PC-3 (cell line): ENCODE measurements around the gene IFI6.

Source experiments
- CTCF ChIP-seq: fragments of 300-600 bp; sonication (generic); conservative IDR thresholded peaks from 2 replicates; pipeline ENCODE4 v1.5.1; 2017; ENCODE audit warnings: antibody characterized with exemption, low read depth, mild to moderate bottlenecking, low read length
- EZH2phosphoT487 ChIP-seq: fragments of 300-600 bp; sonication (generic); IDR thresholded peaks from 2 replicates; pipeline ENCODE4 v1.6.1; 2018; ENCODE audit warnings: mild to moderate bottlenecking, antibody characterized with exemption, low read length, borderline replicate concordance

GRCh38 chr1:27678747-27679146 is 6.8 kb upstream of the IFI6 start:
- TF ChIP-seq CTCF = no peak
- TF ChIP-seq EZH2phosphoT487 = no peak
